Kidney epithelial cell (primary cell): ENCODE data around the gene LAMC2. TPM values are rescaled to one million over a fixed set of nuclear protein-coding genes. Genes with fewer than 3 reads are reported as not detected.

Experiments
- DNase-seq: peaks from one replicate; pipeline ENCODE4 v3.0.0-alpha.2; 2010; ENCODE audit warnings: low read depth
- H3K27me3 ChIP-seq: 2 replicates; pipeline ENCODE4 v1.6.0; 2011; ENCODE audit warnings: low read length; ENCODE audit not compliant: control insufficient read depth, insufficient read depth
- H3K36me3 ChIP-seq: 2 replicates; pipeline ENCODE4 v1.5.1; 2011; ENCODE audit warnings: low read length; ENCODE audit not compliant: control insufficient read depth, insufficient read depth
- H3K4me3 ChIP-seq: 2 replicates; pipeline ENCODE4 v1.5.1; 2011; ENCODE audit warnings: low read depth, mild to moderate bottlenecking, control low read depth, low read length
- total RNA-seq: library from RNA; depleted of rRNA; stranded (reverse); fragments of >200 nt; gene quantifications from 2 replicates; pipeline ENCODE4 v1.2.3, GENCODE V29; 2015
- TF ChIP-seq, protein P1 (sequence below): IDR thresholded peaks from 2 replicates; pipeline ENCODE4 v1.5.1; 2011; ENCODE audit warnings: mild to moderate bottlenecking, moderate library complexity, low read length, control low read depth, inconsistent platforms; ENCODE audit not compliant: insufficient read depth, poor library complexity, severe bottlenecking

LAMC2 gene
- total RNA-seq, 1 donor from 2014 or later = 1,180 TPM

DNA sequence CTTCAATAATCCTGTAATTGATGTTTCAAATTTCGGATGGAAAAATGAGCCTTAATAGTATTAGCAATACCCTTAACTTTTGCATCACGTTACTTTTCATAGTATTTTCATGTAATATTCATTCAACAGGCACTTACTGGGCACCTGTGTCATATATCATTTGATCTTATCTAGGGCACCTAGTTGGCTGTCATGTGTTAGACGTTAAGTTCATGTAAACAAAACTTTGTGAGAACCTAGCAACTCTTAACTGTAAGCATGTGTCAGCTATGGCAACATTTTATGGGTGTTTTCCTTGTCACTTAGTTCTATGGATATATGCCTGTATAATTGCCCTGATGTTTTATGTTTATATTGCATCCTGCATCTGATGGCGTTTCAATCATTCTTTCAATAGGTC lies 777 bp downstream of the LAMC2 start:
- TF ChIP-seq, protein P1, sequence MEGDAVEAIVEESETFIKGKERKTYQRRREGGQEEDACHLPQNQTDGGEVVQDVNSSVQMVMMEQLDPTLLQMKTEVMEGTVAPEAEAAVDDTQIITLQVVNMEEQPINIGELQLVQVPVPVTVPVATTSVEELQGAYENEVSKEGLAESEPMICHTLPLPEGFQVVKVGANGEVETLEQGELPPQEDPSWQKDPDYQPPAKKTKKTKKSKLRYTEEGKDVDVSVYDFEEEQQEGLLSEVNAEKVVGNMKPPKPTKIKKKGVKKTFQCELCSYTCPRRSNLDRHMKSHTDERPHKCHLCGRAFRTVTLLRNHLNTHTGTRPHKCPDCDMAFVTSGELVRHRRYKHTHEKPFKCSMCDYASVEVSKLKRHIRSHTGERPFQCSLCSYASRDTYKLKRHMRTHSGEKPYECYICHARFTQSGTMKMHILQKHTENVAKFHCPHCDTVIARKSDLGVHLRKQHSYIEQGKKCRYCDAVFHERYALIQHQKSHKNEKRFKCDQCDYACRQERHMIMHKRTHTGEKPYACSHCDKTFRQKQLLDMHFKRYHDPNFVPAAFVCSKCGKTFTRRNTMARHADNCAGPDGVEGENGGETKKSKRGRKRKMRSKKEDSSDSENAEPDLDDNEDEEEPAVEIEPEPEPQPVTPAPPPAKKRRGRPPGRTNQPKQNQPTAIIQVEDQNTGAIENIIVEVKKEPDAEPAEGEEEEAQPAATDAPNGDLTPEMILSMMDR = no peak
- Histone ChIP-seq H3K27me3 (no peaks in the 10 kb centered on the region), H3K36me3 (no peaks in the 10 kb centered on the region), H3K4me3 (peak overlapping the region; percentile 65)
- no peak for DNase-seq

GRCh38 chr1:183188240-183188639 lies 2.2 kb downstream of the LAMC2 start:
- TF ChIP-seq, protein P1 = no peak
- DNase-seq = no peak
- H3K4me3 ChIP-seq = no peak overlapping the region
- no peaks in the 10 kb centered on the region for H3K36me3 ChIP-seq
- H3K27me3 ChIP-seq = no peaks in the 10 kb centered on the region

DNA sequence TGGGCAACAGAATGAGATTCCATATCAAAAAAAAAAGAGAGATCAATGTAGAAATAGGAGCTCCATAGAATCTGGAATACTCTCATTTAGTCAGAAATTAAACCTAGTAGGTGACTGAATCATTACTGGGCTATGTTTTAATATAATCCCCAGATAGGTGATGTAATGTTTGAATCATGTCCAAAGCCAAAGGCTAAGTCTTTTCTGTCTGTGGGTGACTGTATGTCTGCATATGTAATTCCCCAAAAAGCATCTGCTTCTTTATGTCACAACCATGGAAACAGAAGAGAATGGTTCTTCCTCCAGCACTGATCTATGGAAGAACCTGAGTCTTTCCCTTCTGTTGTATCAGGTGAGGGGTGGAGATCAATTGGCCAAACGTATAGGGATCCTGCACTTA lies 5.8 kb downstream of the LAMC2 start:
- TF ChIP-seq, protein P1 = no peak
- no peaks in the 10 kb centered on the region for H3K36me3 ChIP-seq
- H3K4me3 ChIP-seq = no peak overlapping the region
- H3K27me3 ChIP-seq = no peaks in the 10 kb centered on the region
- DNase-seq = peak; percentile 61

DNA sequence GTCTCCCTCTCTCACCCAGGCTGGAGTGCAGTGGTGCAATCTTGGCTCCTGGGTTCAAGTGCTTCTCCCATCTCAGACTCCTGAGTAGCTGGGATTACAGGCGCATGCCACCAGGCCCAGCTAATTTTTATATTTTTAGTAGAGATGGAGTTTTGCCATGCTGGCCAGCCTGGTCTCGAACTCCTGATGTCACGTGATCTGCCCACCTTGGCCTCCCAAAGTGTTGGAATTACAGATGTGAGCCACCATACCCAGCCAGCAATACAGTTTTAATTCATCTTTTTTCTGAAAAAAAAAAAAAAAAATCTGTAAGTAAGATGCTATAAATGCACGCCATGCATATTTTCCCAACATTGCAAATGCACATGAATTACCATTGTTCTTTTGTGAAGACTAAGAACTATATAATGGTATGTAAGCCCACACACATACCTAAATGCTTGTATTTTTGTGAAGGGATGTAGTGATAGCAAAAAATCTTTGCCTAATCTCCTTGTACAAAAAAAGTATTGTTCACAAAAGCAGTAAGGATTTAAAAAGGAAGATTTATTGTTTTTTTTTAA lies 8.0 kb downstream of the LAMC2 start:
- Histone ChIP-seq H3K4me3 (no peak overlapping the region), H3K36me3 (no peaks in the 10 kb centered on the region), H3K27me3 (no peaks in the 10 kb centered on the region)
- no peak for DNase-seq
- TF ChIP-seq, protein P1 = no peak

- no peaks in the 10 kb centered on the region for H3K27me3 ChIP-seq
- H3K4me3 ChIP-seq = no peak overlapping the region
- DNase-seq = no peak
- TF ChIP-seq, protein P1 = no peak
- H3K36me3 ChIP-seq = no peaks in the 10 kb centered on the region
Measured at GRCh38 chr1:183194527-183195141, 8.6 kb downstream of the LAMC2 start.

DNA sequence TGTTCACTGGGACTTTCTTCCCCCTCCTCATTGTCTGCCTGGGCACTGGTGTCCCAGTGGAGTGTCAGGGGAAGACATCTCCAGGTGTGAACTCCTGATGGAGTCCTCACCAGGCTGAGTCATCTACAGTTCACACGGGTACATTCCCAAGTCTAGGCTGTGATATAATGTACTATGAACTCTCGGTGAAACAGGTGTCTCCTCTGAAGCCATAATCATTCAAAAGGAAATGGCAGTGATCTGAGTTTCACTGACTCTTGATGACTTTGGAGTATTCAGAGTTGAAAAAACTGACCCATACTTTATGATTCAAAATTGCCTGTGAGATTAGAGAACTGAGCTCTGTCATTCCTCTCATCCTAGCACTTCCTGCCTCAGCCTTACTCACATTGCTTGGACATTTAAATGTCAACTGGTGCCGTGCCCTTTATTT lies 9.1 kb downstream of the LAMC2 start:
- no peak overlapping the region for H3K4me3 ChIP-seq
- DNase-seq = no peak
- H3K27me3 ChIP-seq = no peaks in the 10 kb centered on the region
- TF ChIP-seq, protein P1 = no peak
- H3K36me3 ChIP-seq = no peaks in the 10 kb centered on the region
